ENCODE results near the gene CFB. TPM values are rescaled to one million over a fixed set of nuclear protein-coding genes. Genes with fewer than 3 reads are reported as not detected.
A peak's percentile ranks its signal among the peaks of the same experiment; 100 is the strongest.
"Not testable (repeated sequence)": the region's sequence is repeated elsewhere in the genome, so short reads cannot be mapped to it uniquely, and the experiment has no call there.

Gene CFB
- total RNA-seq, 2 experiments from 2014 or later: 0.76 to 0.82 TPM

DNA sequence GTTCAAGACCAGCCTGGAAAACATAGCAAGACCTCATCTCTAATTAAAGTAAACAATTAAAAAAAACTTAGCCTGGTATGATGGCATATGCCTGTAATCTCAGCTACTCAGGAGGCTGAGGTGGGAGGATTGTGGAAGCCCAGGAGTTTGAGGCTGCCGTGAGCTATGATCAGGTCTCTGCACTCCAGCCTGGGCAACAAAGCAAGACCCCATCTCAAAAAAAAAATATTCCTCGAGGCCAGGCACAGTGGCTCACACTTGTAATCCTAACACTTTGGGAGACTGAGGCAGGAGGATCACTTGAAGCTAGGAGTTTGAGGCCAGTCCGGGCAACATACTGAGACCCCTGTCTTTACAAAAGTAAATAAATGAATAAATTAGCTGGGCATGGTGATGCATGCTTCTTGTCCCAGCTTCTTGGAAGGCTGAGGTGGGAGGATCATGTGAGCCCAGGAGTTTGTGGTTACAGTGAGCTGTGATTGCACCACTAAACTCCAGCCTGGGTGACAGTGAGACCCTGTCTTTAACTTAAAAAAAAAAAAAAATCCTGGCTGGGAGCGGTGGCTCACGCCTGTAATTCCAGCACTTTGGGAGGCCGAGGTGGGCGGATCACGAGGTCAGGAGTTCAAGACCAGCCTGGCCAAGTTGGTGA lies 27.7 kb upstream of the CFB start:
- no peak for DNase-seq
- CTCF ChIA-PET: no interaction called here
- no peak overlapping the region for H3K27ac Mint-ChIP-seq

DNA sequence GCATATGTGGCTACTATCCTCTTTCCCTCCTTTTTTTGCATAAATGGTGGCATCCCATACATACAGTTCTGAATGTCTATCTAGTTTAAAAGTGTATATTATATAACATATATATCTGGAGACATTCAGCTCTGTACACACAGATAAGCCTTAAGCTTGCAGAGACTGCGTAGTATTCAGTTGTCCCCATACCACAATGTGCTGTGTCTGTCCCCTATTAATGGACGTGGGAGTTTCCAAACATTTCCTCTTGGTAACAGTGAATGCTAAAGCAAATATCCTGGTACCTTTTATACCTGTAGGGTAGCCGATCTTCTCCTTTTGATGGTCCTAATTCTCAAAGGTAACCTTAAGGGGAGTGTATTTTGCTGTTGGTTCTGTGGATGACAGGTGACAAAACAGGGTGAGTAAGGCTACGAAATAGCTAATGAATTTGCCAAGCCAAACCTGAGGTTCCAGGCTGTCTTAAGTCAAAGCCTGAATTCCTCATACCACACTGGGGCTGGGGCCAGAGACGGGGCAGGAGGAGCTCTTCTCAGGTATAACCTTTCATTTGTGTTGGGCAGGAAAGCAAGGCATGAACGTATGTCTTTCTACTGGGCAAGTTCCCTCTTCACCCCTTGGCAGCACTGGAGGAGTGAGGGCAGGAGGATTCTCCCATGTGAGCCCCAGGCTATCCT lies 26.1 kb upstream of the CFB start:
- no peak overlapping the region for H3K27ac Mint-ChIP-seq

More for the DNA sequence above, 27.7 kb upstream of the CFB start:
- POLR2A ChIA-PET: interaction anchor here (0.8 kb wide), 1 partner anchor 260 kb away, joined by 4 read pairs; no protein-coding TSS in a partner anchor
- H3K4me1 Mint-ChIP-seq (ENCODE audit: low read depth): no peaks in the 10 kb centered on the region
- no peak overlapping the region for H3K4me3 Mint-ChIP-seq
- H3K27me3 Mint-ChIP-seq: peaks cover 3% of the 10 kb centered on the region
- intact Hi-C loops (cut with micrococcal nuclease): no loop called here
- no peaks in the 10 kb centered on the region for H3K36me3 Mint-ChIP-seq
- H3K9me3 Mint-ChIP-seq: no peaks in the 10 kb centered on the region

DNA sequence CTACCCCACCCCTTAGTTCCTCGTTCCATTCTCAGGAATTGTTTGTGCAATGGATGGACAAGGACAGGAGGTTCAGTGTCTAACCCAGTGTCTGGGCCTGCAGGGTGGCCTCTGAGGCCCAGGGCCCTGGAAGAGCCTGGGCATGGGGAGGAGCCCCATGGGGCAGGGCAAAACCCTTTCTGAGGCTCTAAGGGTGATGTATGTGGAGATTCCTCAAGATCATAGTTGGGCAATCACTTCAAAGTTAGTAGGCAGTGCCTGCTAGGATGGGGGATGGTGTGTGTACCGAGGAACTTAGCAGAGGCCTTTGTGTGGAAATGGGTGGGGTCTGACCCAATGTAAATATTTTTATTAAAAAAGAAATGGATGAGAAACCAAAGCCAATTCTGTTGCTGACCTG lies 25.1 kb upstream of the CFB start:
- intact Hi-C loops (cut with micrococcal nuclease): no loop called here
- Mint-ChIP-seq H3K4me3 (no peak overlapping the region), H3K4me1 (ENCODE audit: low read depth) (no peaks in the 10 kb centered on the region), H3K27me3 (peaks cover 2% of the 10 kb centered on the region), H3K36me3 (no peaks in the 10 kb centered on the region), H3K27ac (no peak overlapping the region), H3K9me3 (no peaks in the 10 kb centered on the region)
- ChIA-PET POLR2A (no interaction called here), CTCF (no interaction called here)
- no peak for DNase-seq

More for the DNA sequence above, 26.1 kb upstream of the CFB start:
- CTCF ChIA-PET: interaction anchor here (1.4 kb wide), 1 partner anchor 33 kb away, joined by 3 read pairs; no protein-coding TSS in a partner anchor
- Mint-ChIP-seq H3K27me3 (peaks cover 3% of the 10 kb centered on the region), H3K36me3 (no peaks in the 10 kb centered on the region), H3K4me3 (no peak overlapping the region), H3K9me3 (no peaks in the 10 kb centered on the region), H3K4me1 (ENCODE audit: low read depth) (no peaks in the 10 kb centered on the region)
- POLR2A ChIA-PET: no interaction called here
- no peak for DNase-seq
- intact Hi-C loops (cut with micrococcal nuclease): no loop called here

DNA sequence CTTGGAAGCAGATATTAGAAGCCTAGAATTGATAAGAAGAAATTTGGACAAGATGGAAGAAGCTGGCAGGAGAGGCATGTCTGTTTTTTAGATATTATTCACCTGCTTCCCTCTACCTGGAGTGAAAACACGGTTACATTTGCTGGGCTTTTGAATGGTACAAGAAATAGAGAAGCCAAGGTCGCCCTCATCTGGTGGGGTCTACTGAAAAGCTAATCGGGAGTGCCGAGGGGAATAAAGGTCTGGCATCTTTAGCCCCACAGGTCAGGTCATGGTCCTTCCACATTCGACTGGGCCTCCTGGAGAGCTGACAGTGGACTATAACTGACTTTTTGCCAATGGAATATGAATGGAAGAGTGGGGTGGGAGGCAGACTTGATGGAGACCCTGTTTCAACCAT lies 23.0 kb upstream of the CFB start:
- intact Hi-C loops (cut with micrococcal nuclease): no loop called here
- no peaks in the 10 kb centered on the region for H3K36me3 Mint-ChIP-seq
- H3K4me3 Mint-ChIP-seq: no peak overlapping the region
- H3K27me3 Mint-ChIP-seq: no peaks in the 10 kb centered on the region
- DNase-seq: peak; percentile 56
- H3K9me3 Mint-ChIP-seq: no peaks in the 10 kb centered on the region
- CTCF ChIA-PET: interaction anchor here (0.6 to 1.1 kb wide), 4 partner anchors 60 to 273 kb away, joined by 3 read pairs; no protein-coding TSS in a partner anchor
- POLR2A ChIA-PET: no interaction called here
- H3K27ac Mint-ChIP-seq: no peak overlapping the region
- no peaks in the 10 kb centered on the region for H3K4me1 Mint-ChIP-seq (ENCODE audit: low read depth)

DNA sequence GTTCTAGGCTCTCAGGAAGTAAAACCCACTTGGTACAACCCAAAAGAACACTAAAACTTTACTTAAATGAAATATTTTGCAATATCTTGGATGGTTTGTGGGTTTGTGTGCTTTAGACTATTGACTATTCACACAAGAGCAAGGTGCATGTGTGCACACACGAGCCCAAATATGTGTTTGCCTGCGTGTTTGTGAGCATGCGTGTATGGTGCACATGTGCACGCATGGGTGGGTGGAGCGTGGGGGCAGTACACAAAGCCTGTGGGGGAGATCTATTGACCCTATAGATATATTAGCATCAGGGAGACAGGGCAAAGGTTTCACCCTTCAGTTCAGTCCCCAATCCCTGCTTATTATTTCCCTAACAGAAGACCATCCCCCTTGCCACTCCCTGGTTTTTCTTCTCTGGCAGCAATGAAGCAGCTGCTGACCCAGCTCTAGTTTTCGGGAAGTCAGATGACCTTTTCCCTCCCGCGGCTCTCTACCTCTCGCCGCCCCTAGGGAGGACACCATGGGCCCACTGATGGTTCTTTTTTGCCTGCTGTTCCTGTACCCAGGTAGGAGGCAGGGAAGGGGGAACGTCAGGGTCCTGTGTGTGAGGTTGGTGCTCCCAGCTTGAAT lies 18.5 kb upstream of the CFB start, which contains the start of gene C2:
Gene C2 (plus strand): TSS at position 476 of the 621 bp plus-strand sequence. CDS start 36 bp downstream, at position 512.
- H3K27ac Mint-ChIP-seq: no peak within 1 kb of the TSS
- intact Hi-C loops (cut with micrococcal nuclease): no loop called here
- no peak for DNase-seq
- H3K4me1 Mint-ChIP-seq (ENCODE audit: low read depth): no peaks in the 10 kb centered on the region
- H3K9me3 Mint-ChIP-seq: no peaks in the 10 kb centered on the region
- POLR2A ChIA-PET: no interaction called here
- H3K27me3 Mint-ChIP-seq: no peaks in the 10 kb centered on the region
- CTCF ChIA-PET: no interaction called here
- H3K36me3 Mint-ChIP-seq: no peaks in the 10 kb centered on the region
- no peak within 1 kb of the TSS for H3K4me3 Mint-ChIP-seq

DNA sequence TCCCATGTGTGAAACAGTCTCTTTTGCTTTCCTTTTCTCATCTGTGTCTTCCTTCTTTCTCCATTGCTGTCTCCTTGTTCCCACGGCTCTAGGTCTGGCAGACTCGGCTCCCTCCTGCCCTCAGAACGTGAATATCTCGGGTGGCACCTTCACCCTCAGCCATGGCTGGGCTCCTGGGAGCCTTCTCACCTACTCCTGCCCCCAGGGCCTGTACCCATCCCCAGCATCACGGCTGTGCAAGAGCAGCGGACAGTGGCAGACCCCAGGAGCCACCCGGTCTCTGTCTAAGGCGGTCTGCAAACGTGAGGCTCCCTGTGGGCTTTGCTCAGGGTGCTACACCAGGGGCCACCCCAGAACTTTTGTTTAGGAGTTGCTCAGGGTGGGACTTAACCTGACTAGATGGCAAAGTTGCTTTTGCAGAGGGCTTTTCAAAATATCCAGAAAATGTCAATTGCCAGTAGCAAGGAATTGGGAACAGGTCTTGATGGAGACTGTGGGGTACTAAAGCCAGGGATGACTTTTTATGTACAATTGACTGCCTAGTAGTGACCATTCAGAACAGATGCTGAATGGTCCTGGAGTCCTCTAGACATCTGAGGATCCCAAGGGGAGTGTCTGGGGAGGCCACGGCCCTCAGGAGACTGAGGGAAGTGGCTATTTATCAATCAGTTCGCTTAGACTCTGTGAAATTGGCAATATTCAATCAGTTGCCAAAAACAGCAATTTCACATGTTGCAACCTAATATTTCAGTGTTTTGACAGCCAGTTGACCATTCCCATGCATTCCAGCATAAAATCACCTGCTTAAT lies 17.8 kb upstream of the CFB start:
- intact Hi-C loops (cut with micrococcal nuclease): no loop called here
- no peaks in the 10 kb centered on the region for H3K4me1 Mint-ChIP-seq (ENCODE audit: low read depth)
- DNase-seq: no peak
- no peaks in the 10 kb centered on the region for H3K36me3 Mint-ChIP-seq
- H3K27ac Mint-ChIP-seq: no peak overlapping the region
- H3K27me3 Mint-ChIP-seq: no peaks in the 10 kb centered on the region
- ChIA-PET CTCF (no interaction called here), POLR2A (no interaction called here)
- no peak overlapping the region for H3K4me3 Mint-ChIP-seq
- no peaks in the 10 kb centered on the region for H3K9me3 Mint-ChIP-seq

DNA sequence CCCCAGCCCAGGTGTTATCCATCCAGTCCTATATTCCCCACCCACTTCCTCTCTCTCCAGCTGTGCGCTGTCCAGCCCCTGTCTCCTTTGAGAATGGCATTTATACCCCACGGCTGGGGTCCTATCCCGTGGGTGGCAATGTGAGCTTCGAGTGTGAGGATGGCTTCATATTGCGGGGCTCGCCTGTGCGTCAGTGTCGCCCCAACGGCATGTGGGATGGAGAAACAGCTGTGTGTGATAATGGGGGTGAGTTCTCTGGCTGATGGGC lies 17.3 kb upstream of the CFB start:
- intact Hi-C loops (cut with micrococcal nuclease): no loop called here
- Mint-ChIP-seq H3K27ac (no peak overlapping the region), H3K36me3 (no peaks in the 10 kb centered on the region), H3K4me1 (ENCODE audit: low read depth) (no peaks in the 10 kb centered on the region), H3K27me3 (peaks cover 2% of the 10 kb centered on the region), H3K9me3 (no peaks in the 10 kb centered on the region), H3K4me3 (no peak overlapping the region)
- CTCF ChIA-PET: interaction anchor here (0.5 kb wide), 1 partner anchor 15 kb away, joined by 3 read pairs; no protein-coding TSS in a partner anchor
- POLR2A ChIA-PET: no interaction called here
- no peak for DNase-seq

DNA sequence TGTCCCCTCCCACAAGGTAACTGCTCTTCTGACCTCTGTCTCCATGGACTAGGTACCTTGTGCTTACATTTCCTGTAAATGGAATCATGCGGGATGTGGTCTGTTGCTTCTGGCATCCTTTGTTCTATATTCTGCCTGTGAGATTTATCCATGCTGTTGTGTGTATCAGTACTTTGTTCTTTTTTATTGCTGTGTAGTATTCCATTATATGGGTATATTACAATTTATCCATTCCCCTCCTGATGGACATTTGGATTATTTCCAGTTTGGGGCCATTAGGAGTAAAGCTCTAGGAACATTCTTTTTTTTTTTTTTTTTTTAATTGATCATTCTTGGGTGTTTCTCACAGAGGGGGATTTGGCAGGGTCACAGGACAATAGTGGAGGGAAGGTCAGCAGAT lies 14.9 kb upstream of the CFB start:
- no peaks in the 10 kb centered on the region for H3K36me3 Mint-ChIP-seq
- H3K27ac Mint-ChIP-seq: no peak overlapping the region
- intact Hi-C loops (cut with micrococcal nuclease): no loop called here
- H3K4me3 Mint-ChIP-seq: no peak overlapping the region
- no peak for DNase-seq
- peaks cover 2% of the 10 kb centered on the region for H3K27me3 Mint-ChIP-seq
- ChIA-PET CTCF (interaction anchor here (0.6 kb wide), 1 partner anchor 22 kb away, joined by 3 read pairs; no protein-coding TSS in a partner anchor), POLR2A (no interaction called here)
- no peaks in the 10 kb centered on the region for H3K4me1 Mint-ChIP-seq (ENCODE audit: low read depth)
- H3K9me3 Mint-ChIP-seq: no peaks in the 10 kb centered on the region

DNA sequence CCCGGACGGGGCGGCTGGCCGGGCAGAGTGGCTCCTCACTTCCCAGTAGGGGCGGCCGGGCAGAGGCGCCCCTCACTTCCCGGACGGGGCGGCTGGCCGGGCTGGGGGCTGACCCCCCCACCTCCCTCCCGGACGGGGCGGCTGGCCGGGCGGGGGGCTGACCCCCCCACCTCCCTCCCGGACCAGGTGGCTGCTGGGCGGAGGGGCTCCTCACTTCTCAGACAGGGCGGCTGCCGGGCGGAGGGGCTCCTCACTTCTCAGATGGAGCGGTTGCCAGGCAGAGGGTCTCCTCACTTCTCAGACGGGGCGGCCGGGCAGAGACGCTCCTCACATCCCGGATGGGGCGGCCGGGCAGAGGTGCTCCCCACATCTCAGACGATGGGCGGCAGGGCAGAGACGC lies 13.8 kb upstream of the CFB start:
- intact Hi-C loops (cut with micrococcal nuclease); H3K9me3 Mint-ChIP-seq; POLR2A ChIA-PET; H3K36me3 Mint-ChIP-seq; H3K27me3 Mint-ChIP-seq; CTCF ChIA-PET; H3K27ac Mint-ChIP-seq; DNase-seq; H3K4me3 Mint-ChIP-seq; H3K4me1 Mint-ChIP-seq (ENCODE audit: low read depth): not testable (repeated sequence)

DNA sequence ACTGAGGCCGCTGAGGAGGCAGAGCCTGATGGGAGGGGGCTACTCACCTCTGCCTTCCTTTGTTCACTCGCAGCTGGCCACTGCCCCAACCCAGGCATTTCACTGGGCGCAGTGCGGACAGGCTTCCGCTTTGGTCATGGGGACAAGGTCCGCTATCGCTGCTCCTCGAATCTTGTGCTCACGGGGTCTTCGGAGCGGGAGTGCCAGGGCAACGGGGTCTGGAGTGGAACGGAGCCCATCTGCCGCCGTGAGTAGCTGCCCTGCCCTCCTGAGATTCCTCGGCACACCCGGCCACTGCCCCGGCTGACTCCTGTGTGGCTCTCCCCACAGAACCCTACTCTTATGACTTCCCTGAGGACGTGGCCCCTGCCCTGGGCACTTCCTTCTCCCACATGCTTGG lies 12.4 kb upstream of the CFB start:
- Mint-ChIP-seq H3K4me3 (no peak overlapping the region), H3K27me3 (peaks cover 2% of the 10 kb centered on the region), H3K27ac (no peak overlapping the region), H3K4me1 (ENCODE audit: low read depth) (no peaks in the 10 kb centered on the region), H3K36me3 (no peaks in the 10 kb centered on the region), H3K9me3 (no peaks in the 10 kb centered on the region)
- intact Hi-C loops (cut with micrococcal nuclease): no loop called here
- POLR2A ChIA-PET: no interaction called here
- CTCF ChIA-PET: no interaction called here
- DNase-seq: no peak

DNA sequence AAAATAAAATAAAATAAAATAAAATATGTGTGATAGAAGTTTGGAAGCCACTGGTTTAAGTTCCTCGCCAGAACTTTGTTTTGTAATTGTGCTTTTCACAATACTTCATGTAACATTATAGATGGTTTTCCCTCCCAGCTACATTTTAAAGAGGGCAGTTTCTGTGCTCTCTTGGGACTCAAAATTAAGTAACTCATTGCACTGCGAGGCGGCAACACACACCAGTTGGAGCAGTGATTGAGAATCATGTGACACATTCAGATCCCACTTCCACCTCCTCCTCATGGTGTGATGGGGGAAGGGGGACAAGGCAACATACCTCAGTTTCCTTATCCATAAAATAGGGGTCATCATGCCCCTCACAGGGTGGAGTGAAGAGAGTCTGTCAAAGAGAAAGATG lies 10.9 kb upstream of the CFB start:
- Mint-ChIP-seq H3K27me3 (peaks cover 2% of the 10 kb centered on the region), H3K36me3 (no peaks in the 10 kb centered on the region), H3K27ac (no peak overlapping the region), H3K4me1 (ENCODE audit: low read depth) (no peaks in the 10 kb centered on the region), H3K9me3 (no peaks in the 10 kb centered on the region), H3K4me3 (no peak overlapping the region)
- intact Hi-C loops (cut with micrococcal nuclease): no loop called here
- CTCF ChIA-PET: interaction anchor here (1.6 kb wide), 1 partner anchor 17 kb away, joined by 5 read pairs; no protein-coding TSS in a partner anchor
- DNase-seq: no peak
- POLR2A ChIA-PET: no interaction called here

DNA sequence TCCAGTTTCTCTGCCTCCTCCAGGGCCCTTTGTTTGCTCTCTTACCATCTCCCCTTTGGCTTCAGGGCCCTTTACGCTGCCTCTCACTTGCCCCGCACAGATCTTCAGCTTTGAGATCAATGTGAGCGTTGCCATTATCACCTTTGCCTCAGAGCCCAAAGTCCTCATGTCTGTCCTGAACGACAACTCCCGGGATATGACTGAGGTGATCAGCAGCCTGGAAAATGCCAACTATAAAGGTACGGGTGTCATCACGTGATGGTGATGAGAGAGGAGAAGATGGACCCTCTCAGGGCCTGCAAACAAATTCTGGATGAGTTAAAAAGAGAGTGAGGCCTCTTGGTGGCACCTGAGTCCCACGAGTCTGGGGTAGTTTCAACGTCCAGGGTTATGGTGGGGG lies 10.1 kb upstream of the CFB start:
- CTCF ChIA-PET: interaction anchor here (1.6 kb wide), 1 partner anchor 16 kb away, joined by 5 read pairs; no protein-coding TSS in a partner anchor
- H3K27me3 Mint-ChIP-seq: peaks cover 2% of the 10 kb centered on the region
- POLR2A ChIA-PET: no interaction called here
- H3K36me3 Mint-ChIP-seq: no peaks in the 10 kb centered on the region
- H3K4me3 Mint-ChIP-seq: no peak overlapping the region
- H3K4me1 Mint-ChIP-seq (ENCODE audit: low read depth): no peaks in the 10 kb centered on the region
- H3K27ac Mint-ChIP-seq: no peak overlapping the region
- no peaks in the 10 kb centered on the region for H3K9me3 Mint-ChIP-seq
- intact Hi-C loops (cut with micrococcal nuclease): no loop called here
- no peak for DNase-seq
